H1 (cell line): Measurements from ENCODE around the gene TTLL1. TPM values are rescaled to one million over a fixed set of nuclear protein-coding genes. Genes with fewer than 3 reads are reported as not detected.

Source experiments
- CTCF ChIA-PET: fragments of 300-600 bp; sonication (Branson Sonifier 250); formaldehyde crosslinking; loops from one replicate; lab custom pipeline; 2021; ENCODE audit not compliant: partially characterized antibody; lab: Charles Lee
- POLR2A ChIA-PET: fragments of 300-600 bp; sonication (Branson Sonifier 250); formaldehyde crosslinking; loops from one replicate; lab custom pipeline; 2021; ENCODE audit warnings: inconsistent platforms; ENCODE audit not compliant: partially characterized antibody; lab: Charles Lee
- DNase-seq, 2 experiments: peaks; one replicate each; pipeline versions ENCODE4 v3.0.0 to v3.0.0-alpha.2; 2010 to 2022; ENCODE audit warnings: low spot score in 2 of 2, low read depth in 1 of 2, mixed read lengths in 1 of 2
- FAIRE-seq: peaks from 2 replicates; lab custom pipeline; 2011; peaks lifted over from hg19 to GRCh38; lab: Jason Lieb, UNC
- H2AFZ ChIP-seq: 2 replicates; pipeline ENCODE4 v1.8.1; 2012; ENCODE audit warnings: low read length, inconsistent platforms
- H2AK5ac ChIP-seq: 2 replicates; pipeline ENCODE4 v1.6.1; 2013; ENCODE audit warnings: low read depth, low read length
- H2BK120ac ChIP-seq: replicated peaks from 2 replicates; pipeline ENCODE3; 2013; ENCODE audit warnings: low read depth, low read length, inconsistent platforms
- H2BK12ac ChIP-seq: 2 replicates; pipeline ENCODE4 v1.6.1; 2013; ENCODE audit warnings: low read depth, low read length
- H2BK15ac ChIP-seq: 2 replicates; pipeline ENCODE4 v1.6.1; 2013; ENCODE audit warnings: low read length
- H2BK20ac ChIP-seq: 2 replicates; pipeline ENCODE4 v1.6.1; 2013; ENCODE audit warnings: low read length
- H2BK5ac ChIP-seq: 2 replicates; pipeline ENCODE4 v1.6.1; 2013; ENCODE audit warnings: low read depth, low read length
- H3K14ac ChIP-seq: 2 replicates; pipeline ENCODE4 v1.6.1; 2013; ENCODE audit warnings: inconsistent platforms; ENCODE audit not compliant: insufficient read length
- H3K18ac ChIP-seq: 2 replicates; pipeline ENCODE4 v1.6.1; 2013; ENCODE audit warnings: low read length; ENCODE audit errors: extremely low read depth
- H3K23ac ChIP-seq: 2 replicates; pipeline ENCODE4 v1.6.1; 2013; ENCODE audit warnings: inconsistent platforms; ENCODE audit not compliant: insufficient read length
- H3K23me2 ChIP-seq: 2 replicates; pipeline ENCODE4 v1.6.1; 2013; ENCODE audit warnings: low read depth, low read length
- H3K27ac ChIP-seq: 2 replicates; pipeline ENCODE4 v1.6.1; 2011; ENCODE audit warnings: low read depth, low read length, inconsistent platforms
- H3K27me3 ChIP-seq, 4 experiments: replicated peaks in 1 of 4; 1 replicate in 1 of 4; 2 replicates in 3 of 4; pipeline versions ENCODE4 v1.6.1 to v1.8.1; 2011 to 2013; ENCODE audit warnings: low read length in 3 of 4, mild to moderate bottlenecking in 3 of 4, inconsistent platforms in 2 of 4, mixed read lengths in 2 of 4, moderate library complexity in 1 of 4; ENCODE audit not compliant: control insufficient read depth in 3 of 4, insufficient read depth in 3 of 4; ENCODE audit errors: extremely low read depth in 1 of 4
- H3K36me3 ChIP-seq, 4 experiments: 2 replicates each; pipeline versions ENCODE4 v1.6.1 to v1.8.1; 2011 to 2013; ENCODE audit warnings: mild to moderate bottlenecking in 4 of 4, low read length in 3 of 4, moderate library complexity in 2 of 4, control low read depth in 1 of 4, inconsistent platforms in 1 of 4; ENCODE audit not compliant: insufficient read depth in 4 of 4, control insufficient read depth in 2 of 4
- H3K4ac ChIP-seq: replicated peaks from 2 replicates; pipeline ENCODE3; 2013; ENCODE audit warnings: low read length, low read depth, mixed read lengths, inconsistent platforms; ENCODE audit not compliant: insufficient read length
- H3K4me1 ChIP-seq, 4 experiments: replicated peaks in 1 of 4; 1 replicate in 1 of 4; 2 replicates in 3 of 4; pipeline versions ENCODE4 v1.6.1 to v1.8.1; 2011 to 2013; ENCODE audit warnings: low read length in 3 of 4, inconsistent platforms in 2 of 4, mixed read lengths in 1 of 4; ENCODE audit not compliant: insufficient read depth in 4 of 4, control insufficient read depth in 3 of 4
- H3K4me2 ChIP-seq, 2 experiments: 2 replicates each; pipeline versions ENCODE4 v1.6.1 to v1.8.1; 2011 to 2013; ENCODE audit warnings: low read depth in 2 of 2, low read length in 2 of 2, control low read depth in 1 of 2, inconsistent platforms in 1 of 2, mild to moderate bottlenecking in 1 of 2; ENCODE audit not compliant: insufficient read depth in 1 of 2
- H3K4me3 ChIP-seq, 4 experiments: fragments of 200-600, 300-600 bp in 1 of 4; sonication (generic), shearing (Covaris generic), sonication (Bioruptor Twin) in 1 of 4; 2 replicates each; pipeline versions ENCODE4 v1.5.1 to v1.8.1; 2011 to 2016; ENCODE audit warnings: low read length in 4 of 4, low read depth in 3 of 4, control low read depth in 2 of 4, inconsistent platforms in 2 of 4, mild to moderate bottlenecking in 2 of 4, mixed read lengths in 1 of 4, moderate library complexity in 1 of 4; ENCODE audit not compliant: insufficient read depth in 2 of 4; ENCODE audit errors: extremely low read depth in 1 of 4
- H3K56ac ChIP-seq: replicated peaks from 2 replicates; pipeline ENCODE3; 2013; ENCODE audit warnings: low read depth, mild to moderate bottlenecking, mixed read lengths, low read length, inconsistent platforms; ENCODE audit not compliant: insufficient read length
- H3K79me1 ChIP-seq: 2 replicates; pipeline ENCODE4 v1.6.1; 2013; ENCODE audit warnings: low read depth, low read length, control low read depth
- H3K79me2 ChIP-seq, 2 experiments: 2 replicates each; pipeline versions ENCODE4 v1.6.1 to v1.8.1; 2012 to 2013; ENCODE audit warnings: low read length in 2 of 2, mild to moderate bottlenecking in 2 of 2, inconsistent platforms in 1 of 2; ENCODE audit not compliant: insufficient read depth in 2 of 2, control insufficient read depth in 1 of 2
- H3K9ac ChIP-seq, 4 experiments: replicated peaks in 1 of 4; 1 replicate in 1 of 4; 2 replicates in 3 of 4; pipeline versions ENCODE4 v1.6.1 to v1.8.1; 2011 to 2013; ENCODE audit warnings: low read depth in 3 of 4, low read length in 3 of 4, control low read depth in 2 of 4, mild to moderate bottlenecking in 2 of 4, moderate library complexity in 2 of 4, inconsistent platforms in 1 of 4; ENCODE audit errors: extremely low read depth in 1 of 4
- H3K9me3 ChIP-seq, 2 experiments: 2 replicates each; pipeline versions ENCODE4 v1.6.1 to v1.8.1; 2012 to 2013; ENCODE audit warnings: mild to moderate bottlenecking in 2 of 2, moderate library complexity in 2 of 2, control low read depth in 1 of 2, inconsistent platforms in 1 of 2, low read depth in 1 of 2, low read length in 1 of 2, mixed read lengths in 1 of 2; ENCODE audit not compliant: insufficient read depth in 2 of 2
- H4K20me1 ChIP-seq, 2 experiments: replicated peaks in 1 of 2; 2 replicates each; pipeline versions ENCODE3 to v1.8.1; 2011 to 2013; ENCODE audit warnings: inconsistent platforms in 2 of 2, low read length in 2 of 2, mild to moderate bottlenecking in 1 of 2; ENCODE audit not compliant: insufficient read depth in 2 of 2, control insufficient read depth in 1 of 2
- H4K5ac ChIP-seq: 2 replicates; pipeline ENCODE4 v1.6.1; 2013; ENCODE audit warnings: low read length, low read depth, mixed read lengths, inconsistent platforms; ENCODE audit not compliant: insufficient read length
- H4K8ac ChIP-seq: 2 replicates; pipeline ENCODE4 v1.8.0; 2013; ENCODE audit warnings: mild to moderate bottlenecking, moderate library complexity, low read length, inconsistent platforms; ENCODE audit not compliant: insufficient read depth; ENCODE audit errors: extremely low read depth
- H4K91ac ChIP-seq: replicated peaks from 2 replicates; pipeline ENCODE3; 2013; ENCODE audit warnings: low read length, mixed read lengths, inconsistent platforms; ENCODE audit not compliant: insufficient read length
- NRF1 ChIP-seq: IDR thresholded peaks from 2 replicates; pipeline ENCODE4 v1.6.1; 2011; ENCODE audit warnings: mild to moderate bottlenecking, low read depth, low read length, improper control_type of control experiment
- SIN3A ChIP-seq, 2 experiments: IDR thresholded peaks in 1 of 2; conservative IDR thresholded peaks in 1 of 2; 2 replicates each; pipeline ENCODE4 v1.6.1; 2011 to 2012; ENCODE audit warnings: low read length in 2 of 2, improper control_type of control experiment in 1 of 2, low read depth in 1 of 2, mild to moderate bottlenecking in 1 of 2
- SRF ChIP-seq: IDR thresholded peaks from 2 replicates; pipeline ENCODE4 v1.6.1; 2011; ENCODE audit warnings: mild to moderate bottlenecking, low read depth, low read length, moderate library complexity
- TCF12 ChIP-seq: IDR thresholded peaks from 2 replicates; pipeline ENCODE4 v1.6.1; 2011; ENCODE audit warnings: low read depth, mild to moderate bottlenecking, low read length
- WGBS, 2 experiments: shearing (Covaris generic) in 1 of 2; methylation state at CpG; one replicate each; pipeline versions ENCODE4 v1.1.6 to v1.1.7; 2013 to 2015; ENCODE audit warnings: low lambda C conversion rate in 2 of 2, mixed read lengths in 2 of 2, inconsistent platforms in 1 of 2, low coverage in 1 of 2, missing lambda C conversion rate in 1 of 2; ENCODE audit not compliant: insufficient replicate concordance in 2 of 2, insufficient coverage in 1 of 2, insufficient read length in 1 of 2; ENCODE audit errors: extremely low coverage in 1 of 2, missing lambda C conversion rate in 1 of 2; 5-methylcytosine and 5-hydroxymethylcytosine counted together
- polyA plus RNA-seq, 7 experiments: library from polyadenylated mRNA; depleted of rRNA in 3 of 7; stranded (reverse) in 5 of 7; unstranded in 2 of 7; fragments of >200 nt in 5 of 7; fragments of 200-250 nt in 2 of 7; gene quantifications; 1 replicate in 5 of 7; 2 replicates in 1 of 7; 4 replicates in 1 of 7; pipeline versions ENCODE4 v1.2.1 to v1.2.3, GENCODE V29; 2011 to 2013; ENCODE audit warnings: missing spikeins in 2 of 7, mixed read lengths in 2 of 7
- total RNA-seq: library from RNA; stranded (reverse); fragmentation: NEBNext Ultra II Directional; extraction: Animal tissue kit (Norgen Biotek cat#: 25700); gene quantifications from 2 replicates; pipeline ENCODE4 v1.2.1, GENCODE V29; 2021

Gene TTLL1
- total and polyA plus RNA-seq, 2 of the 8 experiments (the other 6 are each of a cell fraction or from before 2014, with no cell fraction given): 5.0 to 13.8 TPM

GRCh38 chr22:43094551-43094950 lies 5.4 kb upstream of the TTLL1 start:
- H3K27ac ChIP-seq: no peak overlapping the region
- 0 out of 2 replicates have a peak overlapping the region, but pooled peaks have one; percentile 33 for H2BK12ac ChIP-seq
- 0 out of 2 replicates have a peak overlapping the region, but pooled peaks have one; percentile 13 for H2BK5ac ChIP-seq
- peaks cover 3% of the 10 kb centered on the region; the same call in 1 of the 2 replicates for H3K23me2 ChIP-seq
- peak overlapping the region; percentile 51 for H3K18ac ChIP-seq
- no peak overlapping the region for H3K14ac ChIP-seq
- CTCF ChIA-PET: interaction anchor here (1.5 kb wide), 1 partner anchor 10 kb away, joined by 3 read pairs; no protein-coding TSS in a partner anchor
- no peaks in the 10 kb centered on the region for H3K27me3 ChIP-seq
- H4K5ac ChIP-seq: no peak overlapping the region
- H3K23ac ChIP-seq: no peak overlapping the region
- H3K9ac ChIP-seq: no peak overlapping the region
- POLR2A ChIA-PET: no interaction called here
- H3K4me2 ChIP-seq: no peak overlapping the region
- H3K79me2 ChIP-seq: no peaks in the 10 kb centered on the region
- no peak for TF ChIP-seq SRF
- no peak for TF ChIP-seq NRF1
- TF ChIP-seq TCF12: no peak
- TF ChIP-seq SIN3A (conservative IDR thresholded peaks at IDR 0.05 in 1 of 2, IDR thresholded peaks at IDR 0.05 in 1 of 2; ENCODE audit: low read depth in 1 of 2, low read length in 2 of 2): no peak
- 0 out of 2 replicates have a peak overlapping the region, but pooled peaks have one; percentile 51 for H2BK20ac ChIP-seq
- H2BK120ac ChIP-seq: no peak overlapping the region
- no peaks in the 10 kb centered on the region for H3K36me3 ChIP-seq
- peaks cover 0 to 2% of the 10 kb centered on the region in 2 experiments for H4K20me1 ChIP-seq
- no peak overlapping the region for H2BK15ac ChIP-seq
- no peak overlapping the region for H3K4me3 ChIP-seq
- H3K4ac ChIP-seq: no peak overlapping the region
- H3K4me1 ChIP-seq: no peaks in the 10 kb centered on the region
- H3K56ac ChIP-seq: no peak overlapping the region
- no peak overlapping the region for H2AK5ac ChIP-seq
- no peak overlapping the region for H2AFZ ChIP-seq
- H3K79me1 ChIP-seq: no peaks in the 10 kb centered on the region
- 66% methylated on average over 4 of the region's 4 CpGs; no CpG with 5 or more reads in 1 of the 2 experiments for WGBS, 2 experiments
- no peak overlapping the region; the same call in 1 of the 2 replicates for H4K8ac ChIP-seq
- FAIRE-seq: no peak
- no peak overlapping the region for H4K91ac ChIP-seq
- no peak for DNase-seq
- H3K9me3 ChIP-seq: no peaks in the 10 kb centered on the region; a peak in 1 of 4 replicates
